ENCODE results near the gene PREPL. TPM values are rescaled to one million over a fixed set of nuclear protein-coding genes. Genes with fewer than 3 reads are reported as not detected.

PREPL gene
- total RNA-seq, 1 donor from 2014 or later = 15.7 TPM

DNA sequence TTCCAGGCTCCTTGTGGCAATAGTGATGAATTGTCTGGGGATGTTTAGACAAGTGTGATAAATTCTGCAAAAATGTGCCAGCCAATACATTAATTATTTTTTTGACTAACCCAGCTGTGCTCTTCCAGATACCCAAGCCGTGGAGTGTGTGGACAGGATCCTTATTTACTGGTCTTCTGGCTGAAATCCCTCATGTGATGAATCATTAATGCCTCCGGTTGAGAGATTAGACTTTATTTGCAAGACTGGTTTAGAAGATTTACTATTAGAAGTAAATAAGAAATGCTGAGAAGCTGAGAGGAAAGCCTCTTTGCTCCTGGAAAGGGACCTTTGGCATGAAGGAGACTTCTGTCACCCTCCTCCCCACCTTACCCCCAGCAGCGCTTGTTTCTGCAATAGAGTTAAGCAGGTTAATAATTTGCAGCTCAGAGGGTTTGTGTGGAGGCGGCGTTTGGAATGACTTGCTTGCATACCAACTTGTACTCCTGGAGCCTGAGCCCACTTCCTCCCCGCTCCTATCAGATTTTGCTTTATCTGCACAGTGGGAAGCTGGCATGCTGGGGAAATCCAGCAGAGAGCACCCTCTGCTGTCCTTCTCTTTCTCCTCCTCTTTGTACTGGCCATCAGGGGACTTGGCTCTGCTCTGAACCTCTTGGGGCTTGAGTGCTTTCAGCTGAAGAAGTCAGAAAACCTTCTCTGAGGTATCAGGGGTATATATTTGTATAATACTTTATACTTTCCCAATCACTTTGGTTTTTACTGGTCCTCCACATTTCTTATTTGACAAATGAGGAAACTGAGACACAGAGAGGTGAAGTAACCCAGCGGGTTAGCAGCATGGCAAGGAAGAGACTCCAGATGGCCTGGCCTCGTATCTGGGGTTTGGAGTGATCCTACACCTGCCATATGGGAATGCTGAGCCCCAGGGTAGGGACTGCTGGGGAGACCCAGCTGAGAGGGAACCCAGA lies 69.7 kb downstream of the PREPL start:
- ATAC-seq = no peak

DNA sequence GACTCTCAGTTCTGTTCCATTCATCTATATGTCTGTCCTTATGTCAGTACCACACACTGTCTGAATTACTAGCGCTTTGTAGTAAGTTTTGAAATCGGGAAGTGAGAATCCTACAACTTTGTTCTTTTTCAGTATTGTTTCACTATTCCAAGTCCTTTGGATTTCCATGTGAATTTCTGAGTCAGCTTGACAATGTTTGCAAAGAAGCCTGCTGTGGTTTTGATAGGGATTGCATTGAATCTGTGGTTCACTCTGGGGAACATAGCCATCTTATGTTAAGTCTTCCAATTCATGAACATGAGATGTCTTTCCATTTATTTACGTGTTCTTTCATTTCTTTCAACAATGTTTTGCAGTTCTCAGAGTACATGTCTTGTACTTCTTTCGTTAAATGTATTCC lies 71.0 kb downstream of the PREPL start:
- no peak for ATAC-seq

DNA sequence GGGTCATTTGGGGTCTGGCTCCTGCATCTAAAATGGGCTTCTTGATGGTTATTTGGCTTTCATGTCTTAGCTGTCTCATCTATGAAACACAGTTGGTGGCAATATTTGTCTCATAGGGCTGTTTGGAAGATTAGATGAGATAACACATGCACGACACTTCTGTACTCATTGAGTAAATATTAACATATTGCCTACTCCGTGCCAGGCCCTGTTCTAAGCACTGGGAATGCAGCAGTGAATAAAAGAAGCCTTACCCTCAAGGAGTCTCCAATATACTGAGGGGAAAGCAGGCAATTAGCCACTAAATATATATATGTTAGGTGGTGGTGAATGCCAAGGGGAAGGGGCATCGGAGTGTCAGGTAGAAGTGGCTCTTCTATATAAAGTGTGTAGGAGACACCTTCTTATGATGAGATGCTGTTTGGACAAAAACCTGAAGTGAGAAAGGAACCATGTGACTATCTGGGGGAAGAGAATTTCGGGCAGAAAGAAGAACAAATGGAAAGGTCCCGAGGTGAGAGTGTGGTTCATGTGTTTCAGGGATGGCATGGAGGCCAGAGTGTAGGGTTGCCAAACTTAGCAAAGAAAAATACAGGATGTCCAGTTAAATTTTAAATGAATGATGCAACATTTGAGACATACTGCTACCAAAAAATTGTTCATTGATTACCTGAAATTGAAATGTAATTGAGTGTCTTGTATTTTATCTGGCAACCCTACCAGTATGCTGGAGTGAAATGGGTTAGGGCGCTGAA lies 74.2 kb downstream of the PREPL start:
- ATAC-seq = no peak

DNA sequence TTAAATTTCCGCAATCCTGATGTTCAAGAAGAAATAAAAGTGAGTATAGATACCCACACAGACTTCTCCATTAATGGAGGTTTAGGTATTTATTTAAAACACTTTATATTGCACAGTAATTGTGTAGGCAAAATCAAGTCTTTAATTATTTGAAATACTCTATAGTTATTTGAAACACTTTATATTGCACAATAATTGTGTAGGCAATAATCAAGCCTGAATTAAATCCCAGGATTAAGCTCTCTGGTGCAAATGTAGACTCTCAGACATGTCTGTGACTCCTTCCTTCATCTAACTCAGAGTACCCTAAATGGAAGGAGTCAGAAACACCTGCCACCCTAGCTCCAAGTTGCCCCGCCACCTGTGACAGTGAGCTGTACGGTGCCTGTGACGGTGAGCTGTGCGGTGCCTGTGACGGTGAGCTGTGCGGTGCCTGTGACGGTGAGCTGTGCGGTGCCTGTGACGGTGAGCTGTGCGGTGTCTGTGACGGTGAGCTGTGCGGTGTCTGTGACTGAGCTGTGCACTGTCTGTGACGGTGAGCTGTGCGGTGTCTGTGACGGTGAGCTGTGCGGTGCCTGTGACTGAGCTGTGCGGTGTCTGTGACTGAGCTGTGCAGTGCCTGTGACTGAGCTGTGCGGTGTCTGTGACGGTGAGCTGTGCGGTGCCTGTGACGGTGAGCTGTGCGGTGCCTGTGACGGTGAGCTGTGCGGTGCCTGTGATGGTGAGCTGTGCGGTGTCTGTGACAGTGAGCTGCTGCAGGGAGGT lies 75.0 kb downstream of the PREPL start:
- ATAC-seq = no peak

GRCh38 chr2:44285174-44285573 lies 76.1 kb downstream of the PREPL start:
- ATAC-seq = no peak

DNA sequence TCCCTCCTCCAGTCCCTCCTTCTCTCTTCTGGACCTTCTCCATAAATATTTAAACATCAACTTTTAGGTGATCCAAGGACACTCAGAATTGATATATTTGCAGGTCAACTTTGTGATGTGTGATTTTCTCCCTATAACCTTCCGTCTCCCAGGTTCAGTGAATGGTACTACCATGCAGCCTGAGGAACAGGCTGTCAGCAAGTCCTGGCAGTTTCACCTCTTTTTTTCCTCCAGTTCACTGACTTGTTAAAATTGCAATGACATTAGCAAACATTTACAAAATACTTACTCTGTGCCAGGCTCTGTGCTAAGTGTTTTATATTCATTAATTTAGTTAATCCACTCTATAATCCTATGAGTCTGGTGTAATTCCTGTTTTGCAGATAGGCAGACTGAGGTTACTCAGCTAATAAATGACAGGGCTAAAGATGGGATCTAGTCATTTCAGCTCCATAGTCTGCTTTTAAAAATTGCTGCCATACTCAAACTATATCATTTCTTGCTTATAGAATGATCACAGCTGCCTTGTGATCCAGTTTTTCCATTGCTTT lies 78.1 kb downstream of the PREPL start:
- peak; percentile 75 for ATAC-seq

DNA sequence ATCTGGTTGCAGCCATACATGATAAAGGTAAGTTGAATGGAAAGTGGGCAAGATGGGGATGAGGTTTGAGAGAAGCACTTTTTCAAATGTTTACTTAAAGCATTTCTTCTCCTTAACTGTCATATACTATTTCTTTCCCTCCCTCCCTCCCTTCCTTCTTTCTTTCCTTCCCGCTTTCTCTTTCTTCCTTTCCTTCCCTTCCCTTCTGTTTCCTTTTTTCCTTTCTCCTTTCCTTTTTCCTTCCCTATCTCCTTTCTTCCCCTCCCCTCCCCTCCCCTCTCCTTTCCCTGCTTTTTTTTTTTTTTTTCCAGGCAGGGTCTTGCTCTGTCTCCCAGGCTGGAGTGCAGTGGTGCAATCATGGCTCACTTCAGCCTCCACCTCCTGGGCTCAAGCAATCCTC lies 80.4 kb downstream of the PREPL start:
- ATAC-seq = no peak

DNA sequence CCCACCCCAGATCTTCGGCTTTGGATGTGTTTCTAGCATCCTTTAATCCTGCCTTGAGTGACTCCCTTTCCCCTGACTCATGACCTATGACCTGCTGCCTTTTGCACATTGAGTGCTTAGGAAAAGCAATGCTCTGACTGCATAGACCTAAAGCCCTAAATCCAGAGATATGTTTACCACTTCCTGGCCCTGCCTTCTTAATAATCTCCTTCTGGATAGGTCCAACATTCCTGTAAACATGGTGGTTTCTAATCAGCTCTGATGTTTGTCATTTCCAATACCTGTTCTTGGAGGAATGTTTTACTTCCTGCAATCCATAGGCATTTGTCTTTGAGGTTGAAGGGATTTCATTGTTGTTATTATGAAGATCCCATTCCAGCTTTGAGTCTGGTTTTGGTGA lies 83.8 kb downstream of the PREPL start:
- no peak for ATAC-seq

DNA sequence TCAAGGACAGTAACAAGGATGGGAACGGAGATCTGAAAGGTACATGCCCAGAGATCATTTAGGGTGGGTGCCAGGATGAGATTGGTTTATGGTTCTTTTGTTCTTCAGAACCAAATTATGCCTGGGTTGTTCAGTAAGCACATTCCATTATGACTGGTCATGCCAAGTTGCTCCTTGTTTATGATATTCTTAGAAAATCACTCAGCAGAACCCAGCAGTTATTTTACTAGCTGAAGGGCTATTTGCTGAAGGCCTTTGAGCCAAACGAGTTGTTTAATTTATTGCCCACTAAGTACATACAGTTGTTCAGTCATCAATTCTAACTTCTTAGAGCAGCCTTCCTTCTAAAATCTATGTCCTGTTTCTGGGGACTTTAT lies 85.4 kb downstream of the PREPL start:
- ATAC-seq = no peak

- ATAC-seq = no peak
Measured at GRCh38 chr2:44273596-44273995, 87.7 kb downstream of the PREPL start.

GRCh38 chr2:44273076-44273475 lies 88.2 kb downstream of the PREPL start:
- ATAC-seq = no peak

DNA sequence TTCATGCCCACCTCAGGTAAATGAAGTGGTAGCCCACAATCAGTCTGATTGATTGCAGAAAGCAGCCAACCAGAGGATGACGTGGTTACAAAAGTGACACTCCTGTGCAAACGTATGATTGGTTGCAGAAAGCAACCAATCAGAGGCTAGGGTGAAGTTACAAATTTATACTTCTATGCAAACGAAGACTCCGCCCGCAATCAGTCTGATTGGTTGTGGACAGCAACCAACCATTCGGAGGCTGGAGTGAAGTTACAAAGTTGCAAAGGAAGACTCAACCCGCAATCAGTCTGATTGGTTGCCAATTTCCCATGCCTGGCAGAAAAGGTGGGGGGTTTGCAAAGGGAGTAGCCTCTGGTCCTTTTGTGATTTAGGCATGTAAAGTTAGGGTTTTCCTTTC lies 90.0 kb downstream of the PREPL start:
- no peak for ATAC-seq

- ATAC-seq = no peak
Measured at GRCh38 chr2:44269831-44270230, 91.5 kb downstream of the PREPL start.

- no peak for ATAC-seq
Measured at GRCh38 chr2:44267796-44268648, 93.3 kb downstream of the PREPL start.

Other genes starting within 250 kb of the PREPL start
- 20.0 TPM for gene PPM1B, start 192.6 kb downstream of the PREPL start, total RNA-seq
- not detected for gene SLC3A1, start 86.0 kb downstream of the PREPL start, total RNA-seq
- 8.4 TPM for gene CAMKMT, start 453 bp upstream of the PREPL start, total RNA-seq

Data from esophagus mucosa (tissue), 1 donor.